ENCODE results near the gene THAP7.
A peak's percentile ranks its signal among the peaks of the same experiment; 100 is the strongest.

The THAP7 gene

GRCh38 chr22:21047035-21047661 is 45.2 kb upstream of the THAP7 start:
- no peaks in the 10 kb centered on the region for H3K9me3 ChIP-seq (ENCODE audit: severe bottlenecking)
- H3K27me3 ChIP-seq (ENCODE audit: insufficient read depth, poor library complexity, severe bottlenecking) = no peaks in the 10 kb centered on the region
- H3K4me3 ChIP-seq (ENCODE audit: severe bottlenecking) = no peak overlapping the region
- DNase-seq (ENCODE audit: low spot score) = no peak
- H3K27ac ChIP-seq (ENCODE audit: poor library complexity, severe bottlenecking) = no peak overlapping the region
- ATAC-seq (ENCODE audit: low read depth) = no peak
- peaks cover 13% of the 10 kb centered on the region for H3K4me1 ChIP-seq (ENCODE audit: insufficient read depth, poor library complexity, severe bottlenecking)
- TF ChIP-seq CTCF (IDR thresholded peaks at IDR 0.05; ENCODE audit: poor library complexity, severe bottlenecking) = no peak
- H3K36me3 ChIP-seq (ENCODE audit: low read depth) = no peaks in the 10 kb centered on the region

- Histone ChIP-seq H3K4me1 (ENCODE audit: insufficient read depth, poor library complexity, severe bottlenecking) (peaks cover 13% of the 10 kb centered on the region), H3K27me3 (ENCODE audit: insufficient read depth, poor library complexity, severe bottlenecking) (no peaks in the 10 kb centered on the region), H3K36me3 (ENCODE audit: low read depth) (no peaks in the 10 kb centered on the region), H3K27ac (ENCODE audit: poor library complexity, severe bottlenecking) (no peak within 1 kb of the TSS), H3K4me3 (ENCODE audit: severe bottlenecking) (peak within 1 kb of the TSS; percentile 28), H3K9me3 (ENCODE audit: severe bottlenecking) (no peaks in the 10 kb centered on the region)
- TF ChIP-seq CTCF (IDR thresholded peaks at IDR 0.05; ENCODE audit: poor library complexity, severe bottlenecking) = no peak
- ATAC-seq (ENCODE audit: low read depth) = peak; percentile 93
- DNase-seq (ENCODE audit: low spot score) = peak; percentile 89
Measured at GRCh38 chr22:21045585-21046294, 43.8 kb upstream of the THAP7 start, which contains the start of gene LRRC74B. TSS of gene LRRC74B (plus strand) at chr22:21045946. CDS start at chr22:21045987, 41 bp downstream.

GRCh38 chr22:21044931-21045584 is 43.1 kb upstream of the THAP7 start:
- peaks cover 13% of the 10 kb centered on the region for H3K4me1 ChIP-seq (ENCODE audit: insufficient read depth, poor library complexity, severe bottlenecking)
- H3K4me3 ChIP-seq (ENCODE audit: severe bottlenecking) = peak overlapping the region; percentile 28
- ATAC-seq (ENCODE audit: low read depth) = peak; percentile 58
- no peaks in the 10 kb centered on the region for H3K27me3 ChIP-seq (ENCODE audit: insufficient read depth, poor library complexity, severe bottlenecking)
- no peaks in the 10 kb centered on the region for H3K36me3 ChIP-seq (ENCODE audit: low read depth)
- no peak overlapping the region for H3K27ac ChIP-seq (ENCODE audit: poor library complexity, severe bottlenecking)
- no peak for DNase-seq (ENCODE audit: low spot score)
- H3K9me3 ChIP-seq (ENCODE audit: severe bottlenecking) = no peaks in the 10 kb centered on the region
- TF ChIP-seq CTCF (IDR thresholded peaks at IDR 0.05; ENCODE audit: poor library complexity, severe bottlenecking) = no peak

GRCh38 chr22:21043860-21044535 is 42.1 kb upstream of the THAP7 start:
- Histone ChIP-seq H3K4me1 (ENCODE audit: insufficient read depth, poor library complexity, severe bottlenecking) (peaks cover 13% of the 10 kb centered on the region), H3K27me3 (ENCODE audit: insufficient read depth, poor library complexity, severe bottlenecking) (no peaks in the 10 kb centered on the region), H3K36me3 (ENCODE audit: low read depth) (no peaks in the 10 kb centered on the region), H3K4me3 (ENCODE audit: severe bottlenecking) (no peak overlapping the region), H3K9me3 (ENCODE audit: severe bottlenecking) (peaks cover 2% of the 10 kb centered on the region), H3K27ac (ENCODE audit: poor library complexity, severe bottlenecking) (no peak overlapping the region)
- TF ChIP-seq CTCF (IDR thresholded peaks at IDR 0.05; ENCODE audit: poor library complexity, severe bottlenecking) = no peak
- no peak for ATAC-seq (ENCODE audit: low read depth)
- DNase-seq (ENCODE audit: low spot score) = no peak

All from RWPE2 (cell line).